HG03442 (cell line): ENCODE results near the gene DNAH7.

Experiments used
- ATAC-seq: cut with Tn5 transposase; IDR thresholded peaks from one replicate; pipeline ENCODE4 v1.9.1; 2021; ENCODE audit warnings: mild to moderate bottlenecking, moderate library complexity; ENCODE audit not compliant: unreplicated experiment

DNAH7 gene

DNA sequence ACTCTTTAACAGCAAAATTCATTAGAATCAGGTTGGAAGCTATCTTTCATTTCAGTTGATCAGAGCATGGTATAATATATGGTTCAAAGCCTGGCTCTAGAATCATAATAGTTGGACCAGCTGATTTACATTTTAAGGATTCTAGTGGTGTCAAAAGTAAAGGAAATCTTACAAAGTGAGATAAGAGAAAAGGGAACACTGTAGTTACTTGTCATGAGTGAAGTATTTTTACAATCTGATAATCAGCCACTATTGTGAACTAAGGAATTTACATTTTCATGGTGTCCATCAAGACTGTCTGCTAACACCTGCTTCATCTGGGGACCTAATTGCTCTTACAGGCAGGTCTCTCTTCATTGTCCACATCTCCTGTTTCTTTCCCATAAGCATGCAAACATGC is 250.5 kb downstream of the DNAH7 start:
- no peak for ATAC-seq

- no peak for ATAC-seq
These were observed 253.6 kb downstream of the DNAH7 start for GRCh38 chr2:195815083-195815482.

- no peak for ATAC-seq
These were observed 255.2 kb downstream of the DNAH7 start for GRCh38 chr2:195813421-195813820.

GRCh38 chr2:195810340-195811098 is 258.1 kb downstream of the DNAH7 start:
- ATAC-seq: no peak

DNA sequence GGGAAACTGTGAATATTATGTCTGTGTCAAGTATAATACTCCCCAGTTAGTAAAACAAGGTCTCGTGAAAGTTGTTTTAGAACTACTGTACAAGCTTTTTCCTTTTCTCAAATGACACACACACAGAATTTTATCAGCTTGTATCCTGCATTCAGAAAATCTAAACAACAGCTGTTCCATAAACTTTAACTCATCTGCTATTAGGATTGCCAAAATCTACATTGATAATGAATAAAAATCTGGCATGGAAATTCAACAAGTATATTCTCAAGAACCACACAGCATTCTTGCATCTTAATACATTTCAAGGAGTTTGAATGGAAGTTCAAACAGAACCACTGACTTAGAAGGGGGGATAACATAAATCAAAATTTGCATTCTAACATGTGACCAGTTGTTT is 260.4 kb downstream of the DNAH7 start:
- no peak for ATAC-seq

DNA sequence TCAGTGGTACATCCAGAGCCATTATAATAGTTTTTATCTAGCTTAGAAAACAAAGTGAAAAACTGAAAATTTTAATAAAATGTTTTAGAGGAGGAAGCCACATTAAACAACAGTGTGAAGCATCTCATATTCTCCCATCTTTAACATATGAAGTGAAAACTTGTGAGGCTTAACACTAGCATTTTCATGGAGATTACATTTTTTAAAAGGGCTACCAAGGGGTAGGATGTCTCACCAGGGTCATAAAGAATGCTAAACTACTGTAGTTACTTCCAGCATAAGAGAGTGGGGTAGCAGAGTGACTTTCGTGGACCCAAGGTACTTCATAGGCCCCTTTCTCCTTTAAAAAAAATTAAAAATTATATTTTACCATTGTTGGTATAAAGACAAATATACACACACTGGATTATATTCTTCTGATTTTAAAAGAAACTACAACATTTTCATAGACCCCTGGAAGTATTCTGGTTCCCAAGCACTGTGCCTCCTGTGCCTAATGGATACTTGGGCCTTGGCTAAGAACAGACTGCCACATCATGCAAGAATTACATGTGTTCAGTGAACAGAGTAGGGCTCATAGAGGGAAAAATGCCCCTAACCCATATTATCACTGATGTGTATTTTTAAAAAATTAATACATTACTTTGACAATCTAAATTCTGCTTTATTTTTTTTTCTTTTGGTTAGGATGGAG is 263.2 kb downstream of the DNAH7 start:
- no peak for ATAC-seq

DNA sequence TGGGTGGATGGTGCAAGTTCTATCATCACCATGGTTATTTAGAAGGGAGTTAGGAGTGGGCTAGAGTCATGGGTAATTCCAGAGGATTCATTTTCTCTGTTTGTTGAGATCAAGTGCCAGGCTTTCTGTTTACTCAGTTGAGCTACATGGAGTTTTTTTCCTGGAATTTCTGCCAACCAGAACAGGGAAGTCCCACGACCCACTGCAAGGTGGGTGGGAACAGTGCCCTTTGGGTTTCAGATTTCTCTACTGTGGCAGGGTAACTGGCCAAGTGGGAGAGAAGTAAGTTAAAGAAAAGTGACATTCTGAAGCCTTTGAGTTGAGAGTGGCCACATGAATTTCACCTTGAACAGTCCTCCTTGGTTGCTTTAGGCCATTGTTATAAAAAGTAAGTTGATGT is 272.8 kb downstream of the DNAH7 start:
- no peak for ATAC-seq

- no peak for ATAC-seq
These were observed 274.8 kb downstream of the DNAH7 start for GRCh38 chr2:195793881-195794280.

DNA sequence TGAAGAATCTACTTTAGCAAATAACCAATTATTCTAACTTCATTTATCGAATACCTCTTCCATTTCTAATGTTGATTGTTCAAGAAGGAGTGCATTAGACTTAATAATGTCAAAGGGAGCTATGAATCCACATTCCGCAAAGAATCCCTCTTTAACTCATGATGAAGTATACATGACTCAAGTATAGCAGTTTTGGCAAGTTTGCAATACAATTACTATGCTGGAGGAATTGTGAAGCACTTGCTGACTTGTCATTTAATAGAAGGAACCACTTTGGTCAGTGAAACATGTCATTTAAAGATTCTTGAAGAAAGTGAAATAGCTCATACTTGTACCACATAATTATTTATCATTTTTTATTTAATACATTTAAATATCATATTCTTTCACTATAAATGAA is 286.5 kb downstream of the DNAH7 start:
- no peak for ATAC-seq

DNA sequence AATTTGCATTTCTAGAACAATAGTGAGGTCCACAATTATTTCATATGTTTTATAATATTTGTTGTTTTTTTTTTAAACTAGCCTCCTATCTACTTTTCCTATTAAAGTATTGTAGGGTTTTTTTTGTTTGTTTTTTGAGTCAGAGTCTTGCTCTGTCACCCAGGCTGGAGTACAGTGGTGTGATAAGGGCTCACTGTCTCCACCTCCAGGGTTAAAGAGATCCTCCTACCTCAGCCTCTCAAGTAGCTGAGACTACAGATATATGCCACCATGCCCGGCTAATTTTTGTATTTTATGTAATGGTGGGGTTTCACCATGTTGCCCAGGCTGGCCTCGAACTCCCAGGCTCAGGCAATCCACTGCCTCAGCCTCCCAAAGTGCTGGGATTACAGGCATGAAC is 289.1 kb downstream of the DNAH7 start:
- ATAC-seq: no peak

GRCh38 chr2:195769975-195770374 is 298.7 kb downstream of the DNAH7 start:
- ATAC-seq: no peak

- no peak for ATAC-seq
These were observed 300.2 kb downstream of the DNAH7 start for GRCh38 chr2:195768431-195768830.

GRCh38 chr2:195766691-195767090 is 301.9 kb downstream of the DNAH7 start:
- ATAC-seq: no peak

DNA sequence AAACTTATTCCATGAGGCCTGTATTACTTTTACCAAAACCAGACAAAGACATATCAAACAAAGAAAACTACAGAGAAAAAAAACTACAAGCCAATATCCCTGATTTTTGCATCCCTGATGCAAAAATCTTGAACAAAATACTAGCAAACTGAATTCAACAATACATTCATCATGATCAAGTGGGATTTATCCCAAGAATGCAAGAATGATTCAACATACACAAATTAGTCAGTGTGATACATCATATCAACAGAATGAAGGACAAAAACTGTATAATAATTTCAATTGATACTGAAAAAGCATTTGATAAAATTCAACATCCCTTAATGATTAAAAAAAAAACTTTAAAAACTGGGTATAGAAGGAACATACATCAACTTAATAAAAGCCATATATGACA is 304.8 kb downstream of the DNAH7 start:
- ATAC-seq: no peak

DNA sequence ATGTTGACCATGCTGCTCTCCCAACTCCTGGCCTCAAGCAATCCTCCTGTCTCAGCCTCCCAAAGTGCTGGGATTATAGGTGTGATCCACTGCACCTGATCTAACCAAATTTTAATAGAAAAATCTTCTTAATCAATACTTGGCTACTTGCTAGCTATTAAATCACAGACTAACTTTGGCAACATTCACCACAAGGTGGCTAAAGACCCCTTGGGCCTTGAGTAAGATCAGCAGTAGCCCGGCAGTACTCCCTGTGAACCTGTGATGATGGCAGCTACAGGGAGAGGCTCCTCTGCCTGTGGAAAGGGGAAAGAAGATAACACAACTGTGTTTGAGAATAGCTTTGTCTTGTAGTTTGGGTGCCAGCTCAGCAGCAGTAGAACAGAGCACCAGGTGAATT is 308.8 kb downstream of the DNAH7 start:
- ATAC-seq: no peak

DNA sequence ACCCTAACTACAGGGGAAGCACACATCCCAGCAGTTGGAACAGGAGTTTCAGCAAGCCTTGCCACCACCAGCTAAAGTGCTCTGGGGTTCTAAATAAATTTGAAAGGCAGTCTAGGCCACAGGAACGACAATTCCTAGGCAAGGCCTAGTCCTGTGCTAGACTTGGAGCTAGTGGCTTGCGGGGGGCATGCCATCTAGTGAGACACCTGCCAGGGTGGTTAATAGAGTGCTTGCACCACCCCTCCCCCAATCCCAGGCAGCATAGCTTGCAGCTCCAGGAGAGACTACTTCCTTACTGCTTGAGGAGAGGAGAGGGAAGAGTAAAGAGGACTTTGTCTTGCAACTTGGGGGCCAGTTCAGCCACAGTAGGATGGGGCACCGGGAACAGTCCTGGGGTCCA is 309.8 kb downstream of the DNAH7 start:
- ATAC-seq: no peak

DNA sequence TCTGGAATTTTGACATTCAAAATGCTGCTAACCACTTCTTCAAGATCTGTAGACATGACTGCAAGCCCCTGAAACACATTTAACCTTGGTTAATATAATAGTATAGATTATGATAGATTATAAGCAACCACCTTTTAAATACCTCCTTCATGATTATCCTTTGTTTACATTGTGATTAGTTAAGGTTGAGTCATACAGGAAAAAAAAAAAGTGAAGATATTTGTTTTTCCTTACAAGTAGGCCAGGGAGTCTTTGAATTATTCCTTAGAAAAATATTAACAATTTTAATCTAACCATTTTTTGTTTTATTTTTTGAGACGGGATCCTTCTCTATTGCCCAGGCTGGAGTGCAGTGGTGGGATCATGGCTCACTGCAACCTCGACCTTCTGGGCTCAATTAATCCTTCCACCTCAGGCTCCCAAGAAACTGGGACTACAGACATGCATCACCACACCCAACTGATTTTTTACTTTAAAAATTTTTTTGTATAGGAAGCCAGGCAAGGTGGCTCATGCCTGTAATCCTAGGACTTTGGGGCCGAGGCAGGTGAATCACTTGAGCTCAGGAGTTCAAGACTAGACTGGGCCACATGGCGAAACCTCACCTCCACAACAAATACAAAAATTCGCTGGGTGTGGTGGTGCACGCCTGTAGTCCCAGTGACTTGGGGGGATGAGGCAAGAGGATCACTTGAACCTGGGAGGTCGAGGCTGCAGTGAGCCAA is 312.3 kb downstream of the DNAH7 start:
- ATAC-seq: no peak

GRCh38 chr2:195741191-195741590 is 327.4 kb downstream of the DNAH7 start:
- no peak for ATAC-seq

DNA sequence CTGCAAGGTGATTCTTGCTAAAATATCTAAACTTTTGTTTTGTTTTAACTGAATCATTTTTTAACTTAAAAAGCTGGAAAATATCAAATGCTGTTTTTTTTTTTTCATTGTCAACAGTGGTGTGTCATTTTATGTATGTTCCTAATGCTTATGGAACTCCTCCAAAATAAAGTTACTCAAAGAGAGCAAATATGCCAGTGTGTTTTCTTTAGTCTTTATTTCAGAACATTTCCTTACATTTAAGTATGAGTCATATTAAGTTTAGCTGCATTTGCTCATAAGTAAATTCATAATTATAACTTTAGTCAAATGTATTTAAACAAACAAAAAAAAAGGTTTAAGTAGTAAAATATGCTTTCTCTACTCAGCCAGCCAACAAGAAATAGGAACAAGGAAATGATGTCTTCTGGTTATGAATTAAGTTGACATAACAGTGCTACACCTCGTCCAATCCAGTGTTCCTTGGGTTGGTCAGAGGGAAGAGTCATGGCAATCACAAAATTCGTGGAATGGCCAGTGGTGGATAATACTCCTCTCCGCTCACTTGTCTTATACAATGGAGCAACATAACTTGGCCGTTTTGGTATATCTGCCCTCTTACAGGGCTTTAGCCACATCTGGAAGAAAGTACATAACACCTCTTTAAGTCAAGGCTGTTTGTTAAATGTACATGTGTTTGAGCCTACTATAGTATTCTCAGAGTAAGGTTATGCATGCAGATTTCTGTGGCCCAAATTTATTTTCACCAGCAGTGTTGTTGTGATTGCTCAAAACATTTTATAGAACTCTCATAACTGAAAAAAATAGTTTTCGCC is 330.9 kb downstream of the DNAH7 start:
- ATAC-seq: no peak

- no peak for ATAC-seq
These were observed 333.3 kb downstream of the DNAH7 start for GRCh38 chr2:195735347-195735746.

DNA sequence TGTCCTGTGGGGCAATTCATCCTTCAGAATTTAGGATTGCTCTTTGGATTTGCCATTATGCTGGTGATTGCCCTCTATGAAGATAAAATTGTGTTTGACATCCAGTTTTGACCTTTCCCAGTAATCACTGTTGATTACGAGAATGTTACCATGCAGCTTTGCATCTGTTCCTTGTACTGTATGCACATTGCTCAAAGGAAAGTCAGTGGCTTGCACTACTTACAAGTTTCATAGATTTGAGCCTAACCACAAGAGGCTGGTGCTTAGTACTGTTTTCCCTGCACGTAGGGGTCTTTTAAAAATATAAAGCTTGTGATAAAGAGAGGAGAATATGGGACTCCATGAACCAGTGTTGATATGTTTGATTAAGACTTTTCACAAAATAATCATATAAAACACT is 333.7 kb downstream of the DNAH7 start:
- no peak for ATAC-seq
